M059J (cell line): ENCODE data around the gene SMPX. TPM values are rescaled to one million over a fixed set of nuclear protein-coding genes. Genes with fewer than 3 reads are reported as not detected.

Experiments
- DNase-seq: peaks from one replicate; pipeline ENCODE4 v3.0.0-alpha.2; 2012; ENCODE audit warnings: low read depth
- total RNA-seq: library from RNA; depleted of rRNA; stranded (reverse); fragments of >200 nt; shearing (Covaris generic); gene quantifications from 2 replicates; pipeline ENCODE4 v1.2.3, GENCODE V29; 2014

The SMPX gene
- total RNA-seq, 1 experiment from 2014 or later = 0.42 TPM

- no peak for DNase-seq
These were observed 42.6 kb downstream of the SMPX start for GRCh38 chrX:21715337-21715736.

GRCh38 chrX:21711848-21712197, 46.1 kb downstream of the SMPX start:
- DNase-seq = no peak

GRCh38 chrX:21711129-21711847, 46.6 kb downstream of the SMPX start:
- no peak for DNase-seq

GRCh38 chrX:21708116-21708515, 49.8 kb downstream of the SMPX start:
- peak; percentile 2 for DNase-seq

GRCh38 chrX:21705225-21705624, 52.7 kb downstream of the SMPX start:
- DNase-seq = no peak

- DNase-seq = no peak
These were observed 55.2 kb downstream of the SMPX start for GRCh38 chrX:21702725-21703124.

- DNase-seq = no peak
These were observed 56.9 kb downstream of the SMPX start for GRCh38 chrX:21700967-21701366.

- no peak for DNase-seq
These were observed 57.6 kb downstream of the SMPX start for GRCh38 chrX:21700275-21700674.

- no peak for DNase-seq
These were observed 58.8 kb downstream of the SMPX start for GRCh38 chrX:21699136-21699535.

GRCh38 chrX:21698272-21698671, 59.6 kb downstream of the SMPX start:
- no peak for DNase-seq

- DNase-seq = peak; percentile 13
These were observed 66.4 kb downstream of the SMPX start for GRCh38 chrX:21691512-21692018.

GRCh38 chrX:21683941-21684340, 74.0 kb downstream of the SMPX start:
- no peak for DNase-seq

- no peak for DNase-seq
These were observed 79.8 kb downstream of the SMPX start for GRCh38 chrX:21678048-21678612.

- DNase-seq = no peak
These were observed 82.0 kb downstream of the SMPX start for GRCh38 chrX:21675931-21676330.

- no peak for DNase-seq
These were observed 83.3 kb downstream of the SMPX start for GRCh38 chrX:21674430-21675186.

- DNase-seq = peak; percentile 5
These were observed 91.2 kb downstream of the SMPX start for GRCh38 chrX:21666679-21667078.

- DNase-seq = no peak
These were observed 91.7 kb downstream of the SMPX start for GRCh38 chrX:21666252-21666651.

GRCh38 chrX:21662761-21663160, 95.2 kb downstream of the SMPX start:
- DNase-seq = no peak

- no peak for DNase-seq
These were observed 96.6 kb downstream of the SMPX start for GRCh38 chrX:21661316-21661715.

- DNase-seq = no peak
These were observed 97.8 kb downstream of the SMPX start for GRCh38 chrX:21660156-21660555.

GRCh38 chrX:21659320-21659719, 98.6 kb downstream of the SMPX start:
- no peak for DNase-seq

GRCh38 chrX:21658746-21659145, 99.2 kb downstream of the SMPX start:
- DNase-seq = no peak
